AG09309 (cell line): ENCODE data around the gene AP1AR.
A peak's percentile ranks its signal among the peaks of the same experiment; 100 is the strongest.

Experiments used
- DNase-seq: peaks from one replicate; pipeline ENCODE4 v3.0.0-alpha.2; 2010; ENCODE audit warnings: low read depth
- H3K4me3 ChIP-seq: 2 replicates; pipeline ENCODE4 v1.5.1; 2011; ENCODE audit warnings: mild to moderate bottlenecking, low read depth, low read length, moderate library complexity; ENCODE audit not compliant: control insufficient read depth
- CTCF ChIP-seq: IDR thresholded peaks from 2 replicates; pipeline ENCODE4 v1.5.1; 2011; ENCODE audit warnings: mild to moderate bottlenecking, low read depth, low read length, inconsistent platforms; ENCODE audit not compliant: insufficient read depth, control insufficient read depth; ENCODE audit errors: missing control alignments

AP1AR gene

GRCh38 chr4:112231779-112232713, at the start of gene AP1AR:
AP1AR (plus strand) TSS chr4:112231787; CDS start chr4:112232092, 305 bp downstream.
- peak within 1 kb of the TSS; percentile 92 for H3K4me3 ChIP-seq
- TF ChIP-seq CTCF: peak; percentile 34
- no peak for DNase-seq

- TF ChIP-seq CTCF: no peak
- no peak overlapping the region for H3K4me3 ChIP-seq
- no peak for DNase-seq
Measured at GRCh38 chr4:112182604-112183003, 49.0 kb upstream of the AP1AR start.

- no peak for TF ChIP-seq CTCF
- H3K4me3 ChIP-seq: no peak overlapping the region
- no peak for DNase-seq
Measured at GRCh38 chr4:112183252-112183651, 48.3 kb upstream of the AP1AR start.

GRCh38 chr4:112184438-112184837, 47.1 kb upstream of the AP1AR start:
- no peak for TF ChIP-seq CTCF
- no peak for DNase-seq
- no peak overlapping the region for H3K4me3 ChIP-seq

GRCh38 chr4:112185334-112185733, 46.3 kb upstream of the AP1AR start:
- no peak for TF ChIP-seq CTCF
- DNase-seq: no peak
- H3K4me3 ChIP-seq: no peak overlapping the region

GRCh38 chr4:112185740-112186670, 45.6 kb upstream of the AP1AR start:
- H3K4me3 ChIP-seq: no peak overlapping the region
- no peak for TF ChIP-seq CTCF
- DNase-seq: no peak
